Glutamatergic neuron (in vitro differentiated cells): ENCODE data around the gene PASK. TPM values are rescaled to one million over a fixed set of nuclear protein-coding genes. Genes with fewer than 3 reads are reported as not detected.

Experiments
- DNase-seq: peaks from one replicate; pipeline ENCODE4 v3.0.0; 2022
- H3K27ac Mint-ChIP-seq: one replicate; pipeline ENCODE4 v1.8.0; 2020; ENCODE audit warnings: mild to moderate bottlenecking, mixed read lengths, inconsistent platforms; ENCODE audit not compliant: unreplicated experiment
- H3K27me3 Mint-ChIP-seq: one replicate; pipeline ENCODE4 v1.8.0; 2020; ENCODE audit warnings: mild to moderate bottlenecking, moderate library complexity, mixed read lengths, inconsistent platforms; ENCODE audit not compliant: unreplicated experiment
- H3K36me3 Mint-ChIP-seq: one replicate; pipeline ENCODE4 v1.8.0; 2020; ENCODE audit warnings: mild to moderate bottlenecking, mixed read lengths, inconsistent platforms; ENCODE audit not compliant: unreplicated experiment
- H3K4me1 Mint-ChIP-seq: one replicate; pipeline ENCODE4 v1.8.0; 2020; ENCODE audit warnings: mild to moderate bottlenecking, low read depth, mixed read lengths, inconsistent platforms; ENCODE audit not compliant: unreplicated experiment
- H3K4me3 Mint-ChIP-seq: one replicate; pipeline ENCODE4 v1.8.0; 2020; ENCODE audit warnings: mild to moderate bottlenecking, mixed read lengths, inconsistent platforms; ENCODE audit not compliant: unreplicated experiment
- H3K9me3 Mint-ChIP-seq: one replicate; pipeline ENCODE4 v1.8.0; 2020; ENCODE audit warnings: mild to moderate bottlenecking, moderate library complexity, mixed read lengths, inconsistent platforms; ENCODE audit not compliant: unreplicated experiment
- CTCF ChIP-seq: fragments of 200-600 bp; sonication (generic); IDR thresholded peaks from one replicate; pipeline ENCODE4 v1.5.0; 2021; ENCODE audit not compliant: partially characterized antibody, unreplicated experiment
- total RNA-seq: library from RNA; stranded (reverse); fragmentation: NEBNext Ultra II Directional; extraction: Animal tissue kit (Norgen Biotek cat#: 25700); gene quantifications from one replicate; pipeline ENCODE4 v1.2.1, GENCODE V29; 2021; ENCODE audit not compliant: unreplicated experiment

The PASK gene
- total RNA-seq, 1 donor from 2014 or later = 24.4 TPM

GRCh38 chr2:241069821-241070281 is 79.4 kb downstream of the PASK start:
- peaks cover 4% of the 10 kb centered on the region for H3K4me1 Mint-ChIP-seq
- no peak for TF ChIP-seq CTCF
- H3K9me3 Mint-ChIP-seq = peaks cover 5% of the 10 kb centered on the region
- peaks cover 15% of the 10 kb centered on the region for H3K27me3 Mint-ChIP-seq
- DNase-seq = no peak
- H3K36me3 Mint-ChIP-seq = no peaks in the 10 kb centered on the region
- no peak overlapping the region for H3K27ac Mint-ChIP-seq
- H3K4me3 Mint-ChIP-seq = no peak overlapping the region

GRCh38 chr2:241068942-241069810 is 80.1 kb downstream of the PASK start:
- no peak overlapping the region for H3K4me3 Mint-ChIP-seq
- no peak for TF ChIP-seq CTCF
- DNase-seq = no peak
- no peak overlapping the region for H3K27ac Mint-ChIP-seq
- H3K36me3 Mint-ChIP-seq = no peaks in the 10 kb centered on the region
- peaks cover 4% of the 10 kb centered on the region for H3K4me1 Mint-ChIP-seq
- peaks cover 4% of the 10 kb centered on the region for H3K9me3 Mint-ChIP-seq
- peaks cover 13% of the 10 kb centered on the region for H3K27me3 Mint-ChIP-seq

GRCh38 chr2:241068136-241068941 is 80.9 kb downstream of the PASK start:
- peaks cover 13% of the 10 kb centered on the region for H3K27me3 Mint-ChIP-seq
- no peak for DNase-seq
- no peak overlapping the region for H3K27ac Mint-ChIP-seq
- H3K4me1 Mint-ChIP-seq = peaks cover 4% of the 10 kb centered on the region
- no peak overlapping the region for H3K4me3 Mint-ChIP-seq
- H3K9me3 Mint-ChIP-seq = peaks cover 3% of the 10 kb centered on the region
- no peak for TF ChIP-seq CTCF
- no peaks in the 10 kb centered on the region for H3K36me3 Mint-ChIP-seq

GRCh38 chr2:241067501-241068135 is 81.7 kb downstream of the PASK start:
- TF ChIP-seq CTCF = no peak
- Mint-ChIP-seq H3K27me3 (peaks cover 12% of the 10 kb centered on the region), H3K27ac (no peak overlapping the region), H3K4me1 (peaks cover 5% of the 10 kb centered on the region), H3K4me3 (no peak overlapping the region), H3K9me3 (peaks cover 3% of the 10 kb centered on the region), H3K36me3 (no peaks in the 10 kb centered on the region)
- DNase-seq = no peak
